NCI-H146 (cell line): ENCODE data around the gene SPRR5.

Experiments
- DNase-seq: peaks from one replicate; lab custom pipeline; 2025; lab: John Stamatoyannopoulos, UW

Gene SPRR5

GRCh38 chr1:152946651-152947256 lies at the start of gene SPRR5:
TSS of gene SPRR5 (plus strand) at chr1:152947206. CDS start at chr1:152948555, 1,349 bp downstream.
- DNase-seq = no peak

- DNase-seq = no peak
Observed at GRCh38 chr1:152899027-152899426, 48.0 kb upstream of the SPRR5 start.

- no peak for DNase-seq
Observed at GRCh38 chr1:152899883-152900282, 47.1 kb upstream of the SPRR5 start.

- no peak for DNase-seq
Observed at GRCh38 chr1:152901631-152902030, 45.4 kb upstream of the SPRR5 start.

GRCh38 chr1:152902636-152903035 lies 44.4 kb upstream of the SPRR5 start:
- no peak for DNase-seq

GRCh38 chr1:152904688-152905440 lies 42.1 kb upstream of the SPRR5 start:
- no peak for DNase-seq

- DNase-seq = no peak
Observed at GRCh38 chr1:152906023-152906565, 40.9 kb upstream of the SPRR5 start.

GRCh38 chr1:152907686-152908601 lies 39.1 kb upstream of the SPRR5 start, which contains the start of gene IVL:
TSS of gene IVL (plus strand) at chr1:152908546. CDS start at chr1:152909798, 1,252 bp downstream.
- no peak for DNase-seq

- DNase-seq = no peak
Observed at GRCh38 chr1:152909206-152909605, 37.8 kb upstream of the SPRR5 start.

GRCh38 chr1:152912471-152912870 lies 34.5 kb upstream of the SPRR5 start:
- no peak for DNase-seq

- no peak for DNase-seq
Observed at GRCh38 chr1:152912900-152913299, 34.1 kb upstream of the SPRR5 start.

- DNase-seq = no peak
Observed at GRCh38 chr1:152917794-152918193, 29.2 kb upstream of the SPRR5 start.

- no peak for DNase-seq
Observed at GRCh38 chr1:152919071-152919470, 27.9 kb upstream of the SPRR5 start.

GRCh38 chr1:152924191-152924590 lies 22.8 kb upstream of the SPRR5 start:
- no peak for DNase-seq

- DNase-seq = no peak
Observed at GRCh38 chr1:152926091-152926490, 20.9 kb upstream of the SPRR5 start.

GRCh38 chr1:152928671-152929070 lies 18.3 kb upstream of the SPRR5 start:
- no peak for DNase-seq

GRCh38 chr1:152932170-152932811 lies 14.7 kb upstream of the SPRR5 start:
- DNase-seq = no peak

GRCh38 chr1:152933196-152933595 lies 13.8 kb upstream of the SPRR5 start:
- DNase-seq = no peak

- no peak for DNase-seq
Observed at GRCh38 chr1:152940614-152941013, 6.4 kb upstream of the SPRR5 start.

- no peak for DNase-seq
Observed at GRCh38 chr1:152941037-152941711, 5.8 kb upstream of the SPRR5 start.

- DNase-seq = no peak
Observed at GRCh38 chr1:152942161-152942560, 4.8 kb upstream of the SPRR5 start.
